Sigmoid colon (tissue), 4 donors: ENCODE data around the gene ACSM6.

Experiments
- EP300 ChIP-seq, 4 donors: sonication (generic); formaldehyde crosslinking; IDR thresholded peaks; one replicate each; pipeline ENCODE4 v1.6.1; 2017; ENCODE audit warnings: antibody characterized with exemption in 4 of 4
- POLR2A ChIP-seq, 2 donors: fragments of 450-650 bp; IDR thresholded peaks; one replicate each; pipeline ENCODE4 v1.6.1; 2016; ENCODE audit warnings: antibody characterized with exemption in 2 of 2, mild to moderate bottlenecking in 2 of 2, moderate library complexity in 2 of 2
- TF ChIP-seq, protein P1 (sequence below), 4 experiments: fragments of 450-650 bp in 3 of 4; fragments of 200-600 bp in 1 of 4; IDR thresholded peaks; one replicate each; pipeline ENCODE4 v1.5.1; 2016 to 2019; ENCODE audit warnings: antibody characterized with exemption in 4 of 4, mild to moderate bottlenecking in 3 of 4, moderate library complexity in 2 of 4

GRCh38 chr10:95209509-95210127 lies 15.6 kb downstream of the ACSM6 start:
- TF ChIP-seq, protein P1, sequence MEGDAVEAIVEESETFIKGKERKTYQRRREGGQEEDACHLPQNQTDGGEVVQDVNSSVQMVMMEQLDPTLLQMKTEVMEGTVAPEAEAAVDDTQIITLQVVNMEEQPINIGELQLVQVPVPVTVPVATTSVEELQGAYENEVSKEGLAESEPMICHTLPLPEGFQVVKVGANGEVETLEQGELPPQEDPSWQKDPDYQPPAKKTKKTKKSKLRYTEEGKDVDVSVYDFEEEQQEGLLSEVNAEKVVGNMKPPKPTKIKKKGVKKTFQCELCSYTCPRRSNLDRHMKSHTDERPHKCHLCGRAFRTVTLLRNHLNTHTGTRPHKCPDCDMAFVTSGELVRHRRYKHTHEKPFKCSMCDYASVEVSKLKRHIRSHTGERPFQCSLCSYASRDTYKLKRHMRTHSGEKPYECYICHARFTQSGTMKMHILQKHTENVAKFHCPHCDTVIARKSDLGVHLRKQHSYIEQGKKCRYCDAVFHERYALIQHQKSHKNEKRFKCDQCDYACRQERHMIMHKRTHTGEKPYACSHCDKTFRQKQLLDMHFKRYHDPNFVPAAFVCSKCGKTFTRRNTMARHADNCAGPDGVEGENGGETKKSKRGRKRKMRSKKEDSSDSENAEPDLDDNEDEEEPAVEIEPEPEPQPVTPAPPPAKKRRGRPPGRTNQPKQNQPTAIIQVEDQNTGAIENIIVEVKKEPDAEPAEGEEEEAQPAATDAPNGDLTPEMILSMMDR (IDR thresholded peaks at IDR 0.05), result no peak
- TF ChIP-seq POLR2A (IDR thresholded peaks at IDR 0.05) (no peak), EP300 (IDR thresholded peaks at IDR 0.05) (no peak)
